ENCODE measurements around the gene COL4A3.

DNA sequence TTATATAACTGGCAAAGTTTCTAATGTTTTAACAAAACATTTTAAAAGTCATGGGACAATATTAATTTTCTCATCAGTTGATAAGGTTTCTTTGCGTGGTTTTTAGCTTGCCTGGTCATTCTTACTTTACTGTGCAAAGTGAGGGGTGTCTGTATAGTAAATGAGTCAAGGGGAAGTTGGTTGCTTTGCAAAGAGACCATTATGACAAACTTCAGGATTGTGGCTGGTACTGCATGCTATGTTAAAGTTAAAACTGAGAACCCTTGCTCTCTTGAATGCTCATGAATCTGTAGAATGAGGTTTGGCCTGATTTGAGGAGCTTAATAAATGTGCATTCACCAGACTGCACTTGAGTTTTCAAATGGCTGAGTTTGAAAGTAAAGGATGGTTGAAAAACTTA is 47.4 kb upstream of the COL4A3 start:
- TF ChIP-seq, protein P1, sequence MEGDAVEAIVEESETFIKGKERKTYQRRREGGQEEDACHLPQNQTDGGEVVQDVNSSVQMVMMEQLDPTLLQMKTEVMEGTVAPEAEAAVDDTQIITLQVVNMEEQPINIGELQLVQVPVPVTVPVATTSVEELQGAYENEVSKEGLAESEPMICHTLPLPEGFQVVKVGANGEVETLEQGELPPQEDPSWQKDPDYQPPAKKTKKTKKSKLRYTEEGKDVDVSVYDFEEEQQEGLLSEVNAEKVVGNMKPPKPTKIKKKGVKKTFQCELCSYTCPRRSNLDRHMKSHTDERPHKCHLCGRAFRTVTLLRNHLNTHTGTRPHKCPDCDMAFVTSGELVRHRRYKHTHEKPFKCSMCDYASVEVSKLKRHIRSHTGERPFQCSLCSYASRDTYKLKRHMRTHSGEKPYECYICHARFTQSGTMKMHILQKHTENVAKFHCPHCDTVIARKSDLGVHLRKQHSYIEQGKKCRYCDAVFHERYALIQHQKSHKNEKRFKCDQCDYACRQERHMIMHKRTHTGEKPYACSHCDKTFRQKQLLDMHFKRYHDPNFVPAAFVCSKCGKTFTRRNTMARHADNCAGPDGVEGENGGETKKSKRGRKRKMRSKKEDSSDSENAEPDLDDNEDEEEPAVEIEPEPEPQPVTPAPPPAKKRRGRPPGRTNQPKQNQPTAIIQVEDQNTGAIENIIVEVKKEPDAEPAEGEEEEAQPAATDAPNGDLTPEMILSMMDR (IDR thresholded peaks at IDR 0.05; ENCODE audit: low read depth, low read length): no peak
- TF ChIP-seq, protein P2, sequence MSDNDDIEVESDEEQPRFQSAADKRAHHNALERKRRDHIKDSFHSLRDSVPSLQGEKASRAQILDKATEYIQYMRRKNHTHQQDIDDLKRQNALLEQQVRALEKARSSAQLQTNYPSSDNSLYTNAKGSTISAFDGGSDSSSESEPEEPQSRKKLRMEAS (IDR thresholded peaks at IDR 0.05; ENCODE audit: low read depth, low read length): no peak
- no peak for TF ChIP-seq POLR2A (IDR thresholded peaks at IDR 0.05; ENCODE audit: extremely low read depth, insufficient read length)
